Activated gamma-delta T cell treated with anti-CD3 and anti-CD28 coated beads, Interleukin-2, amount 50 U/mL, for 16 hours (primary cell): Measurements from ENCODE around the gene HTRA3.
A peak's percentile ranks its signal among the peaks of the same experiment; 100 is the strongest.

Source experiments
- DNase-seq: peaks from one replicate; pipeline ENCODE4 v3.0.0-alpha.2; 2020; ENCODE audit warnings: low read depth

HTRA3 gene

DNA sequence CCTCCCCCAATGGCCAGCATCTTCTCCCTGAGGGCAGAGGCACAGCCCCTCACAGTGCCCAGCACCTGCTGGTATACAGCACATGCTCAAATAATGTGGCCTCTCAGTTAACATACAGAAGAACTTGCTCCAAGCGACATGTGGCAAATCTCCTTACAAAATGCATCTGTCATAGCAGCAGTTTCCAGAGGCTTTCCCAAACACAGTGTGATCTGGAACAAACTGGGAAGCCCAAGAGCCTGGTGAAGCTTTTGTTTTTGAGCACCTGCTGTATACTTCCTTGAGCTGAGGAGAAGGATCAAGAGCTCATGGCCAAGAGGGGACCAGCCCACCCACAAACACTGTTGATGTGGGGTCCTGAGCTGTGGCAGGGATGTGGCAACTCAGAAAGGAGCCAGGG is 34.8 kb upstream of the HTRA3 start:
- no peak for DNase-seq

DNA sequence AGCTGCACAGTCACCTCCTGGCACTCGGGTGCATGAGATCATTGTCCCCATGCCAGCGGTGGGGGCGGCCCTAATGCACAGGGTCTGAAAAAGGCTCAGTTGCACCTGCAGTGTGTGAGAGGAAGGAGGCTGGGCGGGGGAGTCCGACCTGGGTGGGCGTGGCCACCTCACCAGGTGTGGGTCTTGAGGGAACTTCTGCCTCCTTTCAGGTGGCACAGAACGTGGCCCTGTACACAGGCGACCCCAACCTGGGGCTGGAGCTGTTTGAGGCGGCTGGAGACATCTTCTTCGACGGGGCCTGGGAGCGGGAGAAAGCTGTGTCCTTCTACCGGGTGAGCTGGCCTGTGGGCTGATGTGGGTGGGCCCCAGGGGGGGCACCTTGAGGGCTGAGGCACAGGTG is 34.3 kb upstream of the HTRA3 start:
- DNase-seq = no peak

DNA sequence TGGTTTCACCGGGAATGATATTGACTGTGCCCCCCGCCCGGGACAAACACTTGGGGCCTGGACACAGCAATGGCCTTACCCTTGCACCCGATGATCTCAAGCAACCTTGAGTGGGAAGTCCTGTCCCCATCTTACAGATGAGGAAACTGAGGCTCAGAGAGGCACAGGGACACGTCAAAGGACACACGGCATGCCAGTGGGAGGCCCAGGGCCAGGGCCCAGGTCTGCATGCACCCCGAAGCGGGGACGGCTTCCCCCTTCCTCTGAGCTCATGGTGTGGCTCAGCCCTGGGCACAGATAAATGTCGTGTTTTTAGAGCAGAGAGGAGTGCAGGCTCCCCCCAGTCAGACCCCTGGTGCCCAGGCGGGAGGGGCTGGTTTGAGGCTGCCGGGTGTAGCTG is 33.9 kb upstream of the HTRA3 start:
- no peak for DNase-seq

DNA sequence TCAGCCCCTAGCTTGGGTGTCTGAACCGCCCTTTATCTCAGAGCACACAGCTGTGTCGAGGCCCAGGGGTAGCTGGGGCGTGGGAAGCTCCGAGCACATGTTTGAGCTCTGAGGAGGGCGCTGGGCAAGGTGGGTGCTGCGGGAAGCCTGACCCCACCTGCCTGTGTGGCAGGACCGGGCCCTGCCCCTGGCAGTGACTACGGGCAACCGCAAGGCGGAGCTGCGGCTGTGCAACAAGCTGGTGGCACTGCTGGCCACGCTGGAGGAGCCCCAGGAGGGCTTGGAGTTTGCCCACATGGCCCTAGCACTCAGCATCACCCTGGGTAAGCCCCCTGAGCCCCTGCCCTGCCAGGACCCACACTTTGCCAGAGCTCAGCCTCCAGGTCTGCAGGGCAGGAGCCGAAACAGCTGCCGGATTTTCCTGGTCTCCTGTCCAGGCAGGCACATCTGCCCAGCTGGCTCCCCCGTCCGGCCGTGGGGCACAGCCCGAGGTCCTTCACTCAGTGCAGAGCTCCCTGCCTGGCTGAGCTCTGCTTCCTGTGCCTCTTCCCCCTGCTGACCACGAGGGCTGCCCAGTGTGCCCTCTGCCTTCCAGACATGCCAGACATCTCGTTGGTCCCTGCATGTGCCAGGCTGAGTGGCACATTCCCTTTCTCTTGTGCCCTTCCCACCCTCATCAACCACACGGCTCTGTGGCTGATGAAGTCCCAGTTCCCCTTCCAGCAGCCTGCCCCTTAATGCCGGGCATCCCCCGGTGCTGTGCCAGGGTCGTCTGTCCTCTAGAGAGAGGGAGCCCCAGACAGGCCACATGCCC is 33.2 kb upstream of the HTRA3 start:
- no peak for DNase-seq

DNA sequence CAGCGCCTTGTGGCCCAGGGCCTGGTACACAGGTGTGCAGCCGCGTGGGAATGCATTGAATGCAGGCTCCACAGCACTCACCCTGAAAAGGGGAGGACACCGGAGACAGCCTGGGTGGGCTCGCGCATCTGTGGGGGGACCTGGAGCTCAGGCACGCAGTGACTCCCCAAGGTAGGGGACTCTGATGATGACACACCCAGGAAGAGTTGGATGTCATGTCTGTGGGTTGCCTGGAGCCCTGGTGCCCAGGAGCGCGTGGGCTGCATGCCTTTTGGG is 32.7 kb upstream of the HTRA3 start:
- DNase-seq = no peak

DNA sequence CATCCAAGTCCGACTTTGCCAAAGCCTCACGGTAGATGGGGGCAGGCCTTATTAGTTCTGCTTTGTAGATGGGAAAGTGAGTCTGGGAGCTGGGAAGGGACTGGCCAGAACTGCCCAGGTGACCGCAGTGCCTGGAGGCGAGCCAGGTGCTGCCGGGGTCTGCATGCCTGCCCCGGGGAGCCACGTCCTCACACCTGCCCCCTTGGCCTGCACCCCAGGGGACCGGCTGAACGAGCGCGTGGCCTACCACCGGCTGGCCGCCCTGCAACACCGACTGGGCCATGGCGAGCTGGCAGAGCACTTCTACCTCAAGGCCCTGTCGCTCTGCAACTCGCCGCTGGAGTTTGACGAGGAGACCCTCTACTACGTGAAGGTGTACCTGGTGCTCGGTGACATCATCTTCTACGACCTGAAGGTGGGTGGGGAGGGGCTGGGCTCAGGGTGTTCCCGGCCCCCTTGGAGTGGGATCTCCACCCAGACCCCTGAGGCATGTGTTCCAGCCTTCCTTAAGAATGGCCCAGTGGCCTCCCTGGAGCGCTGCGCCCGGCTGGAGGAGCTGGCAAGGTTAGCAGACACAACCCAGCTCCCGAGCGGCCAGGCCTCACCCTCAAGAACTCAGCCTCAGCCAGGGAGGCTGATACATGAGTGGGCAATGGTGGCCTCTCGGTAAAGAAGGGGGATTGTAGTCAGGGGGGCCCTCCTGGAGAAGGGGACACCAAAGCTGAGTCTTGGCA is 32.1 kb upstream of the HTRA3 start:
- DNase-seq = no peak

DNA sequence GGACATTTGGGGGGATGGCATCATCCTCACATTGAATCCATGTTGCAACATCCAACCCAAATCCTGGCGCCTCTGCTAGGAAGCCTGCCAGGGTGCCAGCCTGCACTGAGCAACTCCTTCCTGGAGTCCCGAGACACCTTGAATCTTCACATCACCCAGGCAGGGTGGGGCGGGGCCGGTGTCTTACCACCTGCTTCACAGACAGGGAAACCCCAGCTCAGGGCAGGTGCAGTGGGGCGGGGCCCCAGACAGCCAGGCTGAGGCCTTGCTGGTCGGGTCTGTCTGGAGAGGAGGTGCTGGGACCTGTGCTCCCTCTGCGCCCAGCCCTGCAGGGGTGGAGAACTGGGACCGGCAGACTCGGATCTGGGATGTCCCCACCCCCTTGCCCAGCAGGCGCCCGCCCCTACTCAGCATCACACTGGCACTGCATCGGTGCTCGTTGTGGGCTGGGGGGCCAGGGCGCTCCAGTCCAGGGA is 31.5 kb upstream of the HTRA3 start:
- no peak for DNase-seq

DNA sequence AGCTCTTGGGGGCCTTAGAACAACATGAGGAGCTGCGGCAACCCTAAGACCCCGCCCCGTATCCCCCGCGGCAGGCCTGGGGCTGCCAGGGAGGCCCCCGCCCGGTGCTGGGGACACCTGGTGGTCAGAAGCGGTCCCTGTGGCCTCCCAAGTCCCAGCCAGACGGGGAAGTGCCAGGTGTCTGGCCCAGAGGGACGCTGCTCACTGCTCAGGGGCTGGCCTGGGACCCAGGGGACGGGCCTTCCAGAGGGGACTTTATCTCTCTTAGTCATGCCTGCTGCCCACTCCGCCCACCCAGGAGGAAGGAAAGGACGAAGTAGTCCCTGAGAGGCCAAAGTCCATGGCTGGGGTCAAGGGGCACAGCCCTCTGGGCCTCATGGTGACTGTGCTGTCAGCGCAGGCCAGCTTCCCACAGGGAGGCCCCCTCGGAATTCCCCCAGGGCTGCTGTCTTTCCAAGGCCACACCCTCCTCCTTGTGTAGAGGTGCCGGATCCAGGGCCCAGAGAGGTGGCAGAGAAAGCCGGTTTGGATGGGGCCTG is 31.0 kb upstream of the HTRA3 start:
- no peak for DNase-seq

DNA sequence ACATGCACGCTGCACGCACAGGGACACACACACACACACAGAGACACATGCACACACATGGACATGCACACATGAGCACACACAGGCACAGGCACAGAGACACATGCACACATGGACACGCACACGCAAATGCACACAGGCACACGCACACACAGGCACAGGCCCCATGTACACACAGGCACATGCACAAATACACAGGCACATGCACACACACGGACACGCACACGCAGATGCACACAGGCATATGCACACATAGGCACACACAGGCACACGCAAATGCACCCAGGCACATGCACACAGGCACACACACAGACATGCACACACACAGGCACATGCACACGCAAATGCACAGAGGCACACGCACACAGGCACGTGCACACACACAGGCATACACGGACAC is 30.3 kb upstream of the HTRA3 start:
- no peak for DNase-seq

DNA sequence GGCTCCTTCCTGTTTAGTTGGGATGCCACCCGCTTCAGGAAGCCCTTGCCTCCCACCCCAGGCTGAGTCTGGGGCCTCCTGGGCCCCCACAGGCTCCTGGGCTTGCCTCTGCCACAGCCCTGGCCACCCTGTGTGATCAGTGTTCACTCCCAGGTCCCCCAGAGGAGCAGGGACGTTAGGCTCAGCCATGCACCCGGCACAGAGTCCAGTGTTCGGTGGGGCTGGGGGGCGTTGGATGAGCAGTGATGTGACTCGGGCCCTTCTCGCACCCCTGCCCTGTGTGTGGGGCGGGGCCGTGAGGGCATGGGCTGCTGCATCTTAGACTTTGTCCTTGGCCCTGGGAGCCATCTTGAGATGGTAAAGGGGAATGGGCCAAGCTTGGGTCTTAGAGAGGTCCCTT is 29.9 kb upstream of the HTRA3 start:
- DNase-seq = no peak

DNA sequence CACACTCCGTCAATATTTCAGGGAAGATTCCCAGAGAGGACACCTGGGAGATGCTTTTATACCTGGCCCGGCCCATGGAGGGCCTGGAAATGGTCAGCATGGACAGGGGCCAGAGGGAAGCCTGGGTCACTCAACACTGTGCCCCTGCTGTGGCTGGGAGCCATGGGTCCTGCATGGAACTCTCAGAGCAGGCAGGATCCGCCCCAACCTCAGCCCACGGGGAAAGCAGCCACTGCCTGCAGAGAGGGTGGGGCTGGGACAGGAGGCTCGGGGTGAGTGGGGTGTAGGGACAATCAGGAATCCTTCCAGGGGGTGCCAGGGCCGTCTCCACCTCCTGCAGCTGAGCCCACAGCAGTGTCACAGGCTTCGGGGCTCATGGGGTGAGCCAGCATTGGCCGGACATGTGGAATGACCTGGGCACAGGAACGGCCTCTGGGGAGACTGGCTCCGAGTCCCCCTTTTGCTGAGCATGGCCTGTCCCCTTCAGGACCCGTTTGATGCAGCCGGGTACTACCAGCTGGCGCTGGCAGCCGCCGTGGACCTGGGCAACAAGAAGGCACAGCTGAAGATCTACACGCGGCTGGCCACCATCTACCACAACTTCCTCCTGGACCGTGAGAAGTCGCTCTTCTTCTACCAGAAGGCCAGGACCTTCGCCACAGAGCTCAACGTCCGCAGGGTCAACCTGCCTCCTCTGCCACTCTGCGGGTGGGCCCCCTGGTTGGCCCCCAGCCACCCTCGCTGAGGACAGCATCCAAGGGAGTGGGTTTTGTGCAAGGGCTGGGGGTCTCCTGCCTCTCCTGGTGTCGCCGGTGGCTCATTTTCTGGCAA is 29.1 kb upstream of the HTRA3 start:
- DNase-seq = no peak

DNA sequence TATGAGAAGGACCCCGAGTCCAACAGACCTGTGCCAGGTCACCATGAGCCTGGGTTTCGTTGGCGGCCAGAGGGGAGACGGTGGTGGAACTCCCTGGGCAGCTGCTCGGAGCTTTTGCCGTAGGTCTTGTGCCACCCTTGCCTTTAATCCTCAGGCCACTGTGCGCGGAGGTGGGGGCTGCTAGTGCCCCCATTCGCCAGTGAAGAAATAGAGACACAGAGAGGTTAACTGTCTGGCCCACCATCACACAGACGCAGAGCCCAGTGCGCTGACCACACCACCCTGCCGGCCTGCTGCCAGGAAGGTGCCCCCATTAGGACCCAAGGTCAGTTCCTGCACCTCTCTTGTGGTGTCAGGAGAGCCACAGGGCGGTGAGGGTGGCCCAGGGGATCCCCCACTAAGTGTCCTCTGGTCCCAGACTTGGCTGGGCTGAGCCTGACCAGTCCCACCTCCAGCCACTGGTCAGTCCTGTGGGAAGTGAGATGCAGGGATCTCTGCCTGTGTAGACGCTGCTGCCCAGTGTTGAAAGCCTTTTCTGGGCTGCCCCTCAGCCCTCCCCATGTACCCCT is 28.3 kb upstream of the HTRA3 start:
- no peak for DNase-seq

DNA sequence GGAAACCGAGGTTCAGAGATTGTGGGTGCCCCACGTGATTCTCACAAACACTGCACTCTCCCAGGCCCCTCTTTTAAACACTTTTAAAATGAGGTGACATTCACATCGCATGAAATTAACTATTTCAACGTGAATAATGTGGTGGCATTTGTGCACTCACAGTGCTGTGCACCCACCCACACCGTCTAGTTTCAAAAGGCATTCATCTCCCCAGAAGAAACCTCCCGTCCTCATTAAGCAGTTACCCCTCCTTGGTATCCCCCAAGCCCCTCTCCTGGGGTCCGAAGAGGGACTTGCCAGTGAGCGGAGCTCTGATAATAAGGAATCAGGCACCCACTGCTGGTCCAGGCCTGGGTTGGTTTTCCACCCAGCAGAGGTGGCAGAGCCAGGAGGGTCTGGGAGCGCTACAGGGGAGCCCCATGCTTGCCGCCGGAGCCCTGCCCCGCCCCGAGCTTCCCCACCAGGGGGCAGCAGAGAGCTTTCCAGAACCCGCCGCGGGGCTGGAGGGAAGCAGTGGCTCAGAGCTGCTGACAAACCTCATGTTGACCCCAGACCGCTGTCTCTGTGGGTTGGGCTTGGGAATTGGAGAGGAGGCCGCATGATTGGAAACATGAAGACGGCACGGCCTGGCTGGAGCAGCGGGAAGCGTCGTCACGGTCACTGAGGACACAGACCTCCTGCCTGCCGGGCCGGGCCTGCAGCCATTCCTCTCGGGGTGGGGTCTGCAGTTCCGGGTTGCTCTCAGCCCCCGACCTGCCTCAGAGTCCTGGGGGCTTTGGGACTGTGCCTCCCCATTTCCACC is 27.5 kb upstream of the HTRA3 start:
- DNase-seq = peak; percentile 70

DNA sequence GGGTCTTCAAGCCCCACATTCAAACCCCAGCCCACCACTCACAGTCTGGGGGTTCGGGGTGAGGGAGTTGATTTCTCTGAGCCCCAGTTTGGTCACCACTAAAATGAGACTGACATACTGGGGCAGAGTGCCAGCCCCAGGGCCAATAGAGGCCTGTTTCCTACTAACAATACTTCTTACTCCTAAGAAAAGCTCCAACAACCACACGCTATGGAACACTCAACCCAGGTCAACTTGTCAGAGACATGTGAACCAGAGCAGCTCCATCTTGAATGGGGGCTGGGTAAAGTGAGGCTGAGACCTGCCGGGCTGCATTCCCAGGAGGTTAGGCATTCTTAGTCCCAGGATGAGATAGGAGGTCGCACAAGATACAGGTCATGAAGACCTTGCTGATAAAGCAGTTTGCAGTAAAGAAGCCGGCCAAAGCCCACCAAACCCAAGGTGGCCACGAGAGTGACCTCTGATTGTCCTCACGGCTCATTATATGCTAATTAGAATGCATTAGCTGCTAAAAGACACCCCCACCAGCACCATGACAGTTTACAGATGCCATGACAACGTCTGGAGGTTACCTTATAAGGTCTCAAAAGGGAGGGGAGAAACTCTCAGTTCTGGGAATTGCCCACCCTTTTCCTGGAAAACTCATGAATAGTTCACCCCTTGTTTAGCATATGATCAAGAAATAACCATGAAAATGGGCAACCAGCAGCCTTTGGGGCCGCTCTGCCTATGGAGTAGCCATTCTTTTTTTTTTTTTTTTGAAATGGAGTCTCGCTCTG is 26.6 kb upstream of the HTRA3 start:
- DNase-seq = no peak

DNA sequence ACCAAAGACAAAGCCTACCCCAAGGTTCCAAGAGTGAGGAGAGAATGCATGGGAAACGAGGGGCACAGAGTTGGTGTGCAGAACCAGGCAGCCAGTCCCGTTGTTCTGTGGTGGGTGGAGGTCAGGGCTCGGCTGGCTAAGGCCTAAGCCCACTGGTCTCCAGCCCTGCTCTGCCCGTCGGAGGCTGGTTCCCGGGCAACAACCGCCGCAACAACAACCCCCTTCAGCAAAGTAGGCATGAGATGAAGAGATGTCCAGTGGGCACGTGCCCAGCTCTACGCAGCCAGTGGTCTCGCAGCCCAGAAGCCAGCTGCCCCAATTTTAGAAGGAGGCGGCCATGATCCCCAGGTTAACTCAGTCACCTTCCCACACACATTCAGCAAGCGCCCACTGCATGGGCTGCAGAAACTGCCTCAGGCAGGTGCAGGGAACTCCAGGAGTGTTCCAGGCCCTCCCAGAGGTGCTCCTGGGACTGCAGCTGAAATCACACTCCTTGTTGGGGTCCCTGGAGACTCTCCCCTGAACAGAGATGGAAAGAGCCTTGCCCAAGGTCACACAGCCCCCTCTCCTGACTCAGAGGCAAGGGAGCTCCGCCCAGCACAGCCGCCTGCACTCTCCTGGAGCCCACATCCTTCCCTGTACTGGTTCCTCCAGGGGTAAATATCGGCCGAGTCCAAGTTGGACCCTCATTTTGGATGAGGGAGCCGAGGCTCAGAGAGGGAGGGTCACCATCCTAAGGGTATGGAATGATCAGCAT is 25.4 kb upstream of the HTRA3 start:
- DNase-seq = no peak

DNA sequence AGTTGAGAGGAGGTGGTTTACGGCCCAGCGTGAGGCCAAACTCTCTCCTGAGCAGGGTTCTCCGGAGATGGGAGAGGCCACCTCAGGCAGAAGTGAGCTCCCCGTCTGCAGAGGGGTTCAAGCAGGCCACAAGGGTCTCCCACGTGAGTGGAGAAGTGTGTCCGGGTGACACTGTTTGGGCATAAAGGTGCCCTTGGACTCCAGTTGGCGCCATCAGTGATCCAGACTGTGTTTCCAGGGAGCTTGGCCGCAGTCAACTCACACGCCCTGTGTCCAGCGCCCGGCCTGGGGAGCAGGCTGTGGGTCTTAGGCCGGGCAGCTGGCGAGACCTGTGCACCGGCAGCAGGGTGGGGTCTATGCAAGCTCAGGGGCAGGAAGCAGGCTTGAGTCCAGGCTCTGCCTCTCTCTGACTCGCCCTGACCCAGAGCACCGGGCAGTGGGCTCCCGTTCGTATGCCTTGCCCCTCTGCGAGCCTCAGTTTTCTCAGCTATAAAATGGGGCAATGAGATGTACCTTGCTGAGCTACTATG is 24.6 kb upstream of the HTRA3 start:
- no peak for DNase-seq

DNA sequence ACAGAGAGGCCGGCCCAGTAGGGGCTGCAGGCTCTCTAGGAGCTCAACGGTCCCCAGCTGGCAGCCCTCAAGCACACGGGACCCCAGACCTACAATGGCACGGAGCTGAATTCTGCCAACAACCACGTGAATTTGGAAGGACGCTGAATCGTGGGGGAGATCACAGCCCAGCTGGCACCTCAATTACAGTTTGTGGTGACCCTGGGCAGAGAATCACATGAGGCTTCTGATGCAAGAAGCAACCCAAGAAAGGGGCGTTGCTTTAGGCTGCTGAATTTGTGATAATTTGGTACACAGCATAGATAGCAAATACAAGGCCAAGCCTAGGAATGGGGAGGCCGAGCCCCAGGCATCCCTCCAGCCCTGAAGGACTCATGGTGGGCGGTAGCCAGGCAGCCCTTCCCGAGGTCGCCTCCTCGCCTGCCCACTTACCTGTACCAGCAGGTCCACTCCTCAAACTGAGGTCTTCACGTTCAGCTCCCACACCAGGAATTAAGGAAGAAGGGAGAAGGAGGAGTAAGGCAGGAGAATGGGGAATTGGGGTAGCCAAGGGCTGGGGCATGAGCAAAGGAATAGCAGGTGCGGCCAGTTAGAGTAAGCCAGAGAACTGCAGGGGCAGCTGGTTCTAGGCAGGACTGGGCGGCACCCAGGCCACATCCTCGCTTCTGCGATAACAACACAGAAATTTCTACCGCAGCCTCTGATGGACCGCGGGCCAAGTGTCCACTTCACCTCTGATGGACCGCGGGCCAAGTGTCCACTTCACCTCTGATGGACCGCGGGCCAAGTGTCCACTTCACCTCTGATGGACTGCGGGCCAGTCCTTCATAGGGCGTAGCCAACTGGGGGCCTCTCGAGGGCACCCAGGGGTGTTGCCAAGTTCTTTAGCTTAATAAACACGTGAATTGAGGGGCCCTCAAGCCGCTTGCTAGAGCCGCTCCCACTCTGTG is 23.4 kb upstream of the HTRA3 start:
- no peak for DNase-seq
